ENCODE measurements around the gene OR52A5. TPM values are rescaled to one million over a fixed set of nuclear protein-coding genes. Genes with fewer than 3 reads are reported as not detected.

The OR52A5 gene
- total and polyA plus RNA-seq, 2 experiments from 2014 or later: 0.11 to 0.24 TPM

GRCh38 chr11:5153574-5154431 lies 15.6 kb upstream of the OR52A5 start:
- no peak overlapping the region for H3K4me3 Mint-ChIP-seq
- Histone ChIP-seq H3K4me1 (ENCODE audit: insufficient read depth) (peaks cover 6% of the 10 kb centered on the region; the same call in 1 of the 2 replicates), H2AFZ (no peak overlapping the region), H3K9me2 (ENCODE audit: insufficient read depth) (no peaks in the 10 kb centered on the region; the same call in 1 of the 2 replicates), H3K79me2 (replicated peaks; ENCODE audit: insufficient read depth) (no peaks in the 10 kb centered on the region), H3K36me3 (ENCODE audit: insufficient read depth) (no peaks in the 10 kb centered on the region), H4K20me1 (replicated peaks; ENCODE audit: insufficient read depth) (no peaks in the 10 kb centered on the region), H3K27me3 (ENCODE audit: insufficient read depth) (no peaks in the 10 kb centered on the region), H3K4me2 (no peak overlapping the region), H3K27ac (ENCODE audit: low read depth) (no peak overlapping the region), H3K4me3 (no peak overlapping the region), H3F3A (replicated peaks; ENCODE audit: low read depth) (no peaks in the 10 kb centered on the region)
- TF ChIP-seq ETS1 (IDR thresholded peaks at IDR 0.05) (no peak), POLR2AphosphoS5 (IDR thresholded peaks at IDR 0.05; ENCODE audit: low read depth) (no peak), STAT1 (IDR thresholded peaks at IDR 0.05; ENCODE audit: unreplicated experiment) (no peak), EZH2phosphoT487 (IDR thresholded peaks at IDR 0.05; ENCODE audit: unreplicated experiment) (no peak), JUNB (IDR thresholded peaks at IDR 0.05; ENCODE audit: unreplicated experiment) (no peak), CTCF (conservative IDR thresholded peaks at IDR 0.05; ENCODE audit: low read depth in 2 of 2) (no peak), ZNF114 (CRISPR knock-in tag; IDR thresholded peaks at IDR 0.05) (no peak), NANOG (IDR thresholded peaks at IDR 0.05; ENCODE audit: borderline replicate concordance) (no peak)
- peaks cover 7% of the 10 kb centered on the region; the same call in 1 of the 3 replicates for H3K36me3 Mint-ChIP-seq (ENCODE audit: low read depth)
- ATAC-seq (no peak), DNase-seq (ENCODE audit: low spot score) (no peak)
- peaks cover 4% of the 10 kb centered on the region for H3K27me3 Mint-ChIP-seq (ENCODE audit: insufficient read depth, low read depth, poor library complexity)
- H3K9me3 Mint-ChIP-seq: no peaks in the 10 kb centered on the region; the same call in 2 of the 3 replicates
- no peak overlapping the region for H3K27ac Mint-ChIP-seq
- H3K4me1 Mint-ChIP-seq: peaks cover 6% of the 10 kb centered on the region; the same call in 2 of the 3 replicates

- Histone ChIP-seq H3K4me1 (ENCODE audit: insufficient read depth) (peaks cover 6% of the 10 kb centered on the region; the same call in 1 of the 2 replicates), H3K79me2 (replicated peaks; ENCODE audit: insufficient read depth) (no peaks in the 10 kb centered on the region), H3K4me3 (no peak overlapping the region), H3K9me2 (ENCODE audit: insufficient read depth) (no peaks in the 10 kb centered on the region), H3K4me2 (no peak overlapping the region), H3K27me3 (ENCODE audit: insufficient read depth) (no peaks in the 10 kb centered on the region), H2AFZ (no peak overlapping the region), H3K36me3 (ENCODE audit: insufficient read depth) (no peaks in the 10 kb centered on the region), H3F3A (replicated peaks; ENCODE audit: low read depth) (no peaks in the 10 kb centered on the region), H3K27ac (ENCODE audit: low read depth) (no peak overlapping the region), H4K20me1 (replicated peaks; ENCODE audit: insufficient read depth) (no peaks in the 10 kb centered on the region)
- H3K4me3 Mint-ChIP-seq: no peak overlapping the region
- peaks cover 6% of the 10 kb centered on the region; the same call in 2 of the 3 replicates for H3K4me1 Mint-ChIP-seq
- H3K27ac Mint-ChIP-seq: no peak overlapping the region
- ATAC-seq: no peak
- H3K9me3 Mint-ChIP-seq: no peaks in the 10 kb centered on the region
- DNase-seq (ENCODE audit: low spot score): no peak
- no peaks in the 10 kb centered on the region for H3K36me3 Mint-ChIP-seq (ENCODE audit: low read depth)
- no peaks in the 10 kb centered on the region for H3K27me3 Mint-ChIP-seq (ENCODE audit: insufficient read depth, low read depth, poor library complexity)
- TF ChIP-seq REST (IDR thresholded peaks at IDR 0.05; ENCODE audit: unreplicated experiment): no peak
- TF ChIP-seq ETS1 (IDR thresholded peaks at IDR 0.05): no peak
- no peak for TF ChIP-seq CTCF (conservative IDR thresholded peaks at IDR 0.05; ENCODE audit: low read depth in 2 of 2)
- no peak for TF ChIP-seq EZH2 (IDR thresholded peaks at IDR 0.05; ENCODE audit: low read depth, unreplicated experiment)
- TF ChIP-seq CREB1 (CRISPR knock-in tag; IDR thresholded peaks at IDR 0.05; ENCODE audit: low read depth): no peak
- TF ChIP-seq NANOG (IDR thresholded peaks at IDR 0.05; ENCODE audit: borderline replicate concordance): no peak
These were observed 13.6 kb upstream of the OR52A5 start for GRCh38 chr11:5151713-5152153.

Measured in GM23338 (cell line).